ENCODE measurements around the gene DMRTB1.

DNA sequence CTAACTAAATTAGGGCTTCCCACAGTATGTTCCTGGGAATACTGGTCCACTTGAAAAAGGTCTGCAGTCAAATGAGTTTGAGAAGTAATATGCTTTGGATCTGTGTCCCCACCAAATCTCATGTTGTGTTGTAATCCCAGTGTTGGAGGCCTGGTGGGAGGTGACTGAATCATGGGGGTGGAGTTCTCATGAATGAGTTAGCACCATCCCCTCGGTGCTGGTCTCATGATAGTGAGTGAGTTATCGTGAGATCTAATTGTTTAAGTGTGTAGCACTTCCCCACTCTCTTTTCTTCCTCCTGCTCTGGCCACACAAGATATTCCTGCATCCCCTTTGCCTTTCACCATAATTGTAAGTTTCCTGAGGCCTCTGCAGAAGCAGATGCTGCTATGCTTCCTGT lies 16.9 kb upstream of the DMRTB1 start:
- TF ChIP-seq, protein P1, sequence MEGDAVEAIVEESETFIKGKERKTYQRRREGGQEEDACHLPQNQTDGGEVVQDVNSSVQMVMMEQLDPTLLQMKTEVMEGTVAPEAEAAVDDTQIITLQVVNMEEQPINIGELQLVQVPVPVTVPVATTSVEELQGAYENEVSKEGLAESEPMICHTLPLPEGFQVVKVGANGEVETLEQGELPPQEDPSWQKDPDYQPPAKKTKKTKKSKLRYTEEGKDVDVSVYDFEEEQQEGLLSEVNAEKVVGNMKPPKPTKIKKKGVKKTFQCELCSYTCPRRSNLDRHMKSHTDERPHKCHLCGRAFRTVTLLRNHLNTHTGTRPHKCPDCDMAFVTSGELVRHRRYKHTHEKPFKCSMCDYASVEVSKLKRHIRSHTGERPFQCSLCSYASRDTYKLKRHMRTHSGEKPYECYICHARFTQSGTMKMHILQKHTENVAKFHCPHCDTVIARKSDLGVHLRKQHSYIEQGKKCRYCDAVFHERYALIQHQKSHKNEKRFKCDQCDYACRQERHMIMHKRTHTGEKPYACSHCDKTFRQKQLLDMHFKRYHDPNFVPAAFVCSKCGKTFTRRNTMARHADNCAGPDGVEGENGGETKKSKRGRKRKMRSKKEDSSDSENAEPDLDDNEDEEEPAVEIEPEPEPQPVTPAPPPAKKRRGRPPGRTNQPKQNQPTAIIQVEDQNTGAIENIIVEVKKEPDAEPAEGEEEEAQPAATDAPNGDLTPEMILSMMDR (IDR thresholded peaks at IDR 0.05 in 2 of 3, conservative IDR thresholded peaks at IDR 0.05 in 1 of 3; ENCODE audit: borderline replicate concordance in 1 of 3, insufficient read depth in 1 of 3, low read depth in 2 of 3, low read length in 2 of 3): no peak
- TF ChIP-seq POLR2AphosphoS5 (IDR thresholded peaks at IDR 0.05; ENCODE audit: low read depth, low read length): no peak
- no peak for TF ChIP-seq EZH2 (IDR thresholded peaks at IDR 0.05)
- TF ChIP-seq SIN3A (IDR thresholded peaks at IDR 0.05; ENCODE audit: low read depth): no peak
- no peak for TF ChIP-seq POLR2A (IDR thresholded peaks at IDR 0.05; ENCODE audit: borderline replicate concordance, extremely low read depth, insufficient read depth, insufficient read length)
- TF ChIP-seq, protein P2, sequence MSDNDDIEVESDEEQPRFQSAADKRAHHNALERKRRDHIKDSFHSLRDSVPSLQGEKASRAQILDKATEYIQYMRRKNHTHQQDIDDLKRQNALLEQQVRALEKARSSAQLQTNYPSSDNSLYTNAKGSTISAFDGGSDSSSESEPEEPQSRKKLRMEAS (IDR thresholded peaks at IDR 0.05): no peak
- TF ChIP-seq YY1 (IDR thresholded peaks at IDR 0.05; ENCODE audit: extremely low read depth, insufficient replicate concordance, low read depth, low read length): no peak
- no peak for TF ChIP-seq ZNF274 (IDR thresholded peaks at IDR 0.05; ENCODE audit: low read depth, low read length)
